Subcutaneous abdominal adipose tissue (tissue), 5 donors: ENCODE results near the gene TRIP13.

Source experiments
- H3K27ac ChIP-seq: one replicate; pipeline ENCODE4 v1.7.0; 2013; ENCODE audit warnings: low read depth, mild to moderate bottlenecking, inconsistent platforms, low read length, moderate library complexity
- H3K27me3 ChIP-seq, 5 donors: one replicate each; pipeline ENCODE4 v1.7.0; 2013; ENCODE audit warnings: low read length in 5 of 5, inconsistent platforms in 1 of 5; ENCODE audit not compliant: control insufficient read depth in 5 of 5, insufficient read depth in 4 of 5
- H3K36me3 ChIP-seq, 5 donors: one replicate each; pipeline ENCODE4 v1.7.0; 2013; ENCODE audit warnings: low read length in 5 of 5; ENCODE audit not compliant: control insufficient read depth in 5 of 5, insufficient read depth in 5 of 5
- H3K4me1 ChIP-seq, 5 donors: one replicate each; pipeline ENCODE4 v1.7.0; 2013; ENCODE audit warnings: low read length in 5 of 5, mild to moderate bottlenecking in 3 of 5, moderate library complexity in 1 of 5; ENCODE audit not compliant: control insufficient read depth in 5 of 5, insufficient read depth in 5 of 5
- H3K4me3 ChIP-seq, 5 donors: one replicate each; pipeline ENCODE4 v1.7.0; 2013; ENCODE audit warnings: low read length in 5 of 5, low read depth in 1 of 5
- H3K9ac ChIP-seq, 5 donors: one replicate each; pipeline ENCODE4 v1.7.0; 2013; ENCODE audit warnings: low read length in 5 of 5, mild to moderate bottlenecking in 4 of 5, moderate library complexity in 3 of 5
- H3K9me3 ChIP-seq, 5 donors: one replicate each; pipeline ENCODE4 v1.7.0; 2013; ENCODE audit warnings: low read length in 5 of 5; ENCODE audit not compliant: control insufficient read depth in 5 of 5
- donor health status: healthy.
- donor health status: healthy.
- donor health status: healthy.
- donor health status: healthy.
- donor health status: healthy.

TRIP13 gene

GRCh38 chr5:883475-884181 is 9.1 kb upstream of the TRIP13 start:
- Histone ChIP-seq H3K4me3 (no peak overlapping the region), H3K9me3 (no peaks in the 10 kb centered on the region), H3K9ac (no peak overlapping the region), H3K36me3 (peaks cover 5 to 83% (median 79%) of the 10 kb centered on the region in 5 donors), H3K27ac (no peak overlapping the region), H3K27me3 (no peaks in the 10 kb centered on the region), H3K4me1 (peaks cover 0 to 10% (median 7%) of the 10 kb centered on the region in 5 donors)

DNA sequence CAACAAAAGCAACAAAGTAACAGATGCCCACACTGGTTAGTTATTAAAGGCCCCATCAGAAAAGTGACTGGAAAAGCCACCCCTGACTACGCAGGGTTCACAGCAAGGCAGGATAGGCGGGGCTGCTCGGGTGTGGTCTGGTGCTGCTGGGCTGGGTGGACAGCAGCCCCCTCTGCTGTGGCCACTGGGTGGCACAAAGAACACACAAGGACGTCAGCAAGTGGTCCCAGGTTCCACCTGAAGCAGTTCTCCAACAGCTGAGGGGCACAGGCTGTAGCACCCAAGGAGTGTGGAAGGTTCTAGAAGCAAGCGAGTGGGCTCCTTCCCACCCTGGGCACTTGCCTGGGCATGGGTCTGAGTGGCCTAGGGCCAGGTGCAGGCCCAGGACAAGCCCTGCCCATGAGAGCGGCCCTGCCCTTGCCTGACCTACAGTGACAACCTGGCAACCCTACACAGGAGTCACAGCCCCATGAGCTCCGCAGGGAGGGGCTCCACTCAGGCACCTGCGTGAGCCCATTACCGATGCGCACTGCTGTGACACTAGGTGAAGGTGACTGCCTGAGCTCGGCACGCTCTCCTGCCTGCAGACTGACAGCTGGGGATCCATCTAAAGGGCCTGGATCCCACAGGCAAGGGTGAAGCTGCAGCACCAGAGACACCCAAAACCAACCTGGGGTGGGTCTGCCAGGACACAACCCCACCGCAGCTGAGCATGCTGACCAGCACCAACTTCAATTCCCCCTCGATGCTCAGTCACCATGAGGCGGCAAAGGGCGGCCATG is 8.1 kb upstream of the TRIP13 start:
- Histone ChIP-seq H3K27me3 (no peaks in the 10 kb centered on the region), H3K9ac (no peak overlapping the region), H3K4me1 (peaks cover 0 to 13% (median 10%) of the 10 kb centered on the region in 5 donors), H3K9me3 (no peaks in the 10 kb centered on the region), H3K36me3 (peaks cover 8 to 92% (median 86%) of the 10 kb centered on the region in 5 donors), H3K4me3 (no peak overlapping the region), H3K27ac (no peak overlapping the region)

GRCh38 chr5:885127-885442 is 7.6 kb upstream of the TRIP13 start:
- Histone ChIP-seq H3K4me1 (peaks cover 0 to 13% (median 10%) of the 10 kb centered on the region in 5 donors), H3K4me3 (no peak overlapping the region), H3K9ac (no peak overlapping the region), H3K9me3 (no peaks in the 10 kb centered on the region), H3K27ac (no peak overlapping the region), H3K36me3 (peaks cover 8 to 97% (median 90%) of the 10 kb centered on the region in 5 donors), H3K27me3 (no peaks in the 10 kb centered on the region)

DNA sequence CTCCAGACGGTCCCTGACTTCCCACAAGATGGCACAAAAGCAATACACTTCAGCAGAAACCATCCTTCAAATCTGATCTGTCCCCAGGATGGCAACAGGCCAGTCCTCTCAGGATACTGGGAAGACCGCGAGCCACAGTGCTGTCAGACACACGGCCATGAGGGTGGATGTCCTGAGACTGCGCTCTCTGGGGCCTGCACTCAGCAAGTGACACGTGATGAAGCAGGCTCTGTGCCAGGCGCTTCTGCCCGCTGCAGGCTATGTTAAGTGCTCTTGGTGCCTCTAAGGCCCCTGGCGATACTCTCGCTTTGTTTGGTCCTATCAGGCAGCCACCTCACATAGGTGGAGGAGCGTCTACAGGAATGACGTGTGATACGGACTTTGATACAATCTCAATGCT is 7.2 kb upstream of the TRIP13 start:
- peaks cover 8 to 99% (median 94%) of the 10 kb centered on the region in 5 donors for H3K36me3 ChIP-seq
- no peaks in the 10 kb centered on the region for H3K9me3 ChIP-seq
- H3K27me3 ChIP-seq: no peaks in the 10 kb centered on the region
- H3K4me1 ChIP-seq: peaks cover 0 to 13% (median 10%) of the 10 kb centered on the region in 5 donors
- no peak overlapping the region for H3K4me3 ChIP-seq
- H3K27ac ChIP-seq: no peak overlapping the region
- no peak overlapping the region for H3K9ac ChIP-seq

DNA sequence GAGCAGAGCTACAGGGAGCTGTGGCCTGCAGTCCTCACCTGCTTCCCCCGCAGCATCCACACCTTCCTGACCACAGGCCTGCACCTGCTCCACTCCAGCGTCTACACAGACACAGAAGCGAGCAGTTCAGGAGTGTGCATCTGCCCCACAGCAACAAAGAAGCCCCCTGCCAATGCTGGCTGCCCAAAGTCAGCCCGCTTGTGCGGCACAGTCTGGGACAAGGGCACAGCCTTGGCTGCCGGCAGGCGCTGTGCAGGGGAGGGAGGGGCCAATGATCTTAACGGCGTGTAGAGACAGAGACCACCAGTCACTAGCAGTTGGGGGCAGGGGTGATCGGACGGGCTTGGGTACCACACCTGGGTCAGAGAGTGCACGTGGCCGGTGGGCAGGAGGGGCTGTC is 6.6 kb upstream of the TRIP13 start:
- H3K27ac ChIP-seq: no peak overlapping the region
- peaks cover 0 to 18% (median 15%) of the 10 kb centered on the region in 5 donors for H3K4me1 ChIP-seq
- H3K9me3 ChIP-seq: no peaks in the 10 kb centered on the region
- no peak overlapping the region for H3K4me3 ChIP-seq
- peaks cover 8 to 99% (median 92%) of the 10 kb centered on the region in 5 donors for H3K36me3 ChIP-seq
- no peak overlapping the region for H3K9ac ChIP-seq
- no peaks in the 10 kb centered on the region for H3K27me3 ChIP-seq

DNA sequence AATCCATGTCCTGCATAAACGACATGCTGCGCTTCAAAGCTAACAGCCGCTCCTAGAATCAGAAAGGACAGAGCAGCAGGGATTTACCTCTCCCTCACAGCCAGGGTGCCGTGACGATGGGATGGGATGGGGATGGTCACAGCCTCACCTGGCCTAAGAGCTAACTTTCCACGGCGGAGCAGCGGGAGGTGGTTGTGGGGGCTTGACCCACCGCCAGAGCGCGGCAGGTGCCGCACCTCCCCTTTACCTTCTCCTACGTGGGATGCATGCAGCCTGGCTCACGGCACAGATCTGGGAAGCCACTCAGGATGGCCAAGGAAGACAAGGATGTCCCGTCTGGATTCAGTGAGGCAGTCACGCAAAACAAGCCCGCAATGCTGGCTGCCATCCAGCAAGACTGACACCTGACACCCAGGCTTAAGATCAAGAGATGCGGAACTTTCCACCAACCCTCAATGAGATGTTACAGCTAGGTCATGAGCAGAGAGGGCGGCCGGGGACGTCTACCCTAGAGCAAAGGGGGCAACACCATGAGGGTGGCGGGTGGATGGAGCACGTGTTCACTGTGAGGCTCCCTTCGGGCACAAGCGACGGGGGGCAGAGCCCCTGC is 5.9 kb upstream of the TRIP13 start:
- Histone ChIP-seq H3K27me3 (no peaks in the 10 kb centered on the region), H3K36me3 (peaks cover 8 to 93% (median 85%) of the 10 kb centered on the region in 5 donors), H3K9me3 (no peaks in the 10 kb centered on the region), H3K27ac (no peak overlapping the region), H3K4me1 (peaks cover 2 to 25% (median 22%) of the 10 kb centered on the region in 5 donors), H3K4me3 (no peak overlapping the region), H3K9ac (no peak overlapping the region)

DNA sequence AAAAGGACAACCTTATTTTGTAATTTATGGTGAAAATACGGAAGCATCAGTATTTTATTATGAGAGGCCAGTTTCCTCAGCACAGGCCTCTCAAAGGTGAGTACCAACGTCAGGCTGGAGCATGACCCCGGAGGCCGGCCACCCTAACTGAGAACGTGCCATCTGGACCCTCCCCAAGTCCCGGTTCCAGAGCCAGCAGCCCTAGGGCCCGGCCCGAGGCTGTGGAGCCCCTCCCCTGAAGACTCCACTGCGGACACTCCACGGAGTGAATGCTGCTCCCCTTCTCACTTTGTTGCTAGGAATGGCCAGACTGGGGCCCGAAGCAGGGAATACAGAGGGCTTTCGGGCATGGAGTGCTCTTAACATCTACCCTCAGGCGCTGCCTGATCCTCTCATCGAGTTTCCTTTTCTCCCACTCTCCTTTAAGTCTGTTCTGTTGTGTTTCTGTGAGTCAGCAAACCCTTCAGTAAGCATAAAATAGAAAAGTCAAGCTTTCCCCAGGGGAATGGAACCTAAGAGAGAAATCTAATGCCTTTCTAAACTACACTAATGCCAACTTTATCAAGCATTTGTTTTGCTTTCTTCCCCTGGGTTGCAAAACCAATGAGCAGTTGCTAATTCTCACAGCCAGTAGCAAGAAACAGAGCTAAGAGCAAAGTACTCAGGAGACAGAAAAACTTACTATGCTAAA is 4.6 kb upstream of the TRIP13 start:
- Histone ChIP-seq H3K9ac (no peak overlapping the region), H3K27ac (peak overlapping the region; percentile 57), H3K36me3 (peaks cover 8 to 80% (median 73%) of the 10 kb centered on the region in 5 donors), H3K4me1 (peaks cover 2 to 35% (median 30%) of the 10 kb centered on the region in 5 donors), H3K9me3 (no peaks in the 10 kb centered on the region), H3K4me3 (no peak overlapping the region), H3K27me3 (no peaks in the 10 kb centered on the region)

GRCh38 chr5:888638-889035 is 4.0 kb upstream of the TRIP13 start:
- H3K36me3 ChIP-seq: peaks cover 8 to 75% (median 68%) of the 10 kb centered on the region in 5 donors
- no peaks in the 10 kb centered on the region for H3K9me3 ChIP-seq
- no peak overlapping the region for H3K4me3 ChIP-seq
- peak overlapping the region; percentile 57 for H3K27ac ChIP-seq
- no peaks in the 10 kb centered on the region for H3K27me3 ChIP-seq
- H3K4me1 ChIP-seq: peaks cover 2 to 40% (median 34%) of the 10 kb centered on the region in 5 donors
- no peak overlapping the region for H3K9ac ChIP-seq

GRCh38 chr5:889075-889710 is 3.5 kb upstream of the TRIP13 start:
- no peak overlapping the region for H3K9ac ChIP-seq
- H3K9me3 ChIP-seq: no peaks in the 10 kb centered on the region
- peaks cover 2 to 40% (median 34%) of the 10 kb centered on the region in 5 donors for H3K4me1 ChIP-seq
- H3K27me3 ChIP-seq: no peaks in the 10 kb centered on the region
- peak overlapping the region; percentile 57 for H3K27ac ChIP-seq
- H3K36me3 ChIP-seq: peaks cover 8 to 69% (median 63%) of the 10 kb centered on the region in 5 donors
- no peak overlapping the region for H3K4me3 ChIP-seq
